Stimulated activated CD4-positive, alpha-beta T cell treated with anti-CD3 and anti-CD28 coated beads, TNF-alpha, amount 100 ng/mL, for 1 hour (primary cell): ENCODE results near the gene ZNF444.
"Not testable (repeated sequence)": the region's sequence is repeated elsewhere in the genome, so short reads cannot be mapped to it uniquely, and the experiment has no call there.

Source experiments
- DNase-seq, 3 donors: peaks; one replicate each; pipeline ENCODE4 v3.0.0-alpha.2; 2020; ENCODE audit warnings: low read depth in 3 of 3, low spot score in 1 of 3

ZNF444 gene

GRCh38 chr19:56175861-56176307, 34.8 kb downstream of the ZNF444 start, which contains the start of gene GALP:
Gene GALP, plus strand, starts transcription at chr19:56176008. Its CDS starts 1,101 bp downstream, at chr19:56177109.
- DNase-seq = not testable (repeated sequence)

DNA sequence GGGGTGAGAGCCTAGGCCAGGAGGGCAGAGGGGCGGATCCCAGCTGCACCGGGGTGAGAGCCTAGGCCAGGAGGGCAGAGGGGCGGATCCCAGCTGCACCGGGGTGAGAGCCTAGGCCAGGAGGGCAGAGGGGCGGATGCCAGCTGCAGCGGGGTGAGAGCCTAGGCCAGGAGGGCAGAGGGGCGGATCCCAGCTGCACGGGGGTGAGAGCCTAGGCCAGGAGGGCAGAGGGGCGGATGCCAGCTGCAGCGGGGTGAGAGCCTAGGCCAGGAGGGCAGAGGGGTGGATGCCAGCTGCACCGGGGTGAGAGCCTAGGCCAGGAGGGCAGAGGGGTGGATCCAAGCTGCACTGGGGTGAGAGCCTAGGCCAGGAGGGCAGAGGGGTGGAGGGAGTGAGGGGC, 35.2 kb downstream of the ZNF444 start:
- not testable (repeated sequence) for DNase-seq

GRCh38 chr19:56176881-56177280, 35.8 kb downstream of the ZNF444 start:
- no peak for DNase-seq

- no peak for DNase-seq
These were observed 36.6 kb downstream of the ZNF444 start for GRCh38 chr19:56177564-56178243.

DNA sequence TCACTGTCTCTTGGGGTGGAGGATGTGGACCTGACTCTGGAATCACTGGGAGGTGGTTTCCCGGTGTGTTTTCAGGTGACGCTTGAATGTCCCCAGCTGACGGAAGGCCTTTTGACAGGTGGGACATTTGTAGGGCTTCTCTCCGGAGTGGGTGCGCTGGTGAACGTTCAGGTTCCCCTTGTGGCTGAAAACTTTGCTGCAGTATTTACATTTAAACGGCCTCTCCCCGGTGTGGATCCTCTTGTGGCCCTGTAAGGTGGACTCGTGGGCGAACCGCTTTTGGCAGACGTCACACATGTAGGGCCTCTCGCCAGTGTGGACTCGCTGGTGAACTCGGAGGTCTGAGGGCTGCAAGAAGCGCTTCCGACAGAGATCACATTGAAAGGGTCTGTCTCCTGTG, 48.7 kb downstream of the ZNF444 start:
- no peak for DNase-seq

GRCh38 chr19:56191115-56191514, 50.0 kb downstream of the ZNF444 start:
- no peak for DNase-seq

- no peak for DNase-seq
These were observed 50.6 kb downstream of the ZNF444 start for GRCh38 chr19:56191711-56192110.

DNA sequence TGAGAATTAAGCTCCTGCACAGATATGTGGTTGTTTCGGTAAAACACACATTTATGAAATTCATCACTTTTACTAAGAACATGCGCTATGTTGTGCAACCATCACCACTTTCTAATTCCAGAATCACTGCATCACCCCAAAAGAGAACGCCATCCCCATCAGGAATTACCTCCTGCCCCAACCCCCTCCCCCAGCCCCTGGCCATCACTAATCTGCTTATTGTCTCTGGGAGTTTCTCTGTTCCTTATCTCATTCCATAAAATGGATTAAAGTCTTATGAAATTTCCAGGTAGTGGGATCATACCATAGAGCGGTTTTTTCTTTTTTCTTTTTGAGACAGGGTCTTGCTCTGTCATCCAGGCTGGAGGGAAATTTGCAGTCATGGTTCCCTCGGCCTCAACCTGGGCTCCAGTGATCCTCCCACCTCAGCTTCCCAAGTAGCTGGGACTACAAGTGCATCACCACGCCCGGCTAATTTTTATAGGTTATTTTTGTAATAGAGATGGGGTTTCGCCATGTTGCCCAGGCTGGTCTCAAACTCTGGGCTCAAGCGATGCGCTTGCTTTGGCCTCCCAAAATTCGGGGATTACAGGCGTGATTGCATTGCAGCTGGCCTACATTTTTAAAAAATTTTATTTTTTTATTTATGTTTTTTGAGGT, 53.0 kb downstream of the ZNF444 start:
- DNase-seq = no peak

DNA sequence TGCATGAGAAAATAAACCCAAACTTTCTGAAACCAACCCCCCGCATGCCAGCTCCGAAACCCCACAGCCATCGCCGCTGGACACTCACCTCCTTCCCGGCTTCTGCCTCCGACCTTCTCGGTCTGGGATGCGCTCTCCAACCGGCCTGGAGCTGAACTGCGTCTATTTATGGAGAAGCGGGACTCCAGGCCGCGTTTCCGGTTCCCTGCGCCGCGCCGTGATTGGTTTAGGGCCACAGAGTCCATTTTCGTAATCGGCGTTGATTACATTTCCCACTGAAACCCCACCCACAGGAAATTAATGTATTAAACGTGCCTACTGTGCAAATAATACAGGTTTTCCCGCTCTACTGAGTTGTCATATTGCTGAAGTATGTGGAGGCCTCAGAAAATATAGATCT, 56.6 kb downstream of the ZNF444 start, which contains the start of gene ZSCAN5B:
TSS of gene ZSCAN5B (minus strand) at position 138 of the 400 bp plus-strand sequence. CDS start 4,731 bp downstream, outside the sequence.
- not testable (repeated sequence) for DNase-seq

GRCh38 chr19:56199687-56200086, 58.6 kb downstream of the ZNF444 start:
- no peak for DNase-seq

- DNase-seq = no peak
These were observed 60.9 kb downstream of the ZNF444 start, which contains the start of gene ZSCAN5C for GRCh38 chr19:56201973-56202372. Gene ZSCAN5C, plus strand, starts transcription at chr19:56202273. Its CDS starts 3,641 bp downstream, at chr19:56205914.

- not testable (repeated sequence) for DNase-seq
These were observed 66.5 kb downstream of the ZNF444 start for GRCh38 chr19:56207581-56207980.

DNA sequence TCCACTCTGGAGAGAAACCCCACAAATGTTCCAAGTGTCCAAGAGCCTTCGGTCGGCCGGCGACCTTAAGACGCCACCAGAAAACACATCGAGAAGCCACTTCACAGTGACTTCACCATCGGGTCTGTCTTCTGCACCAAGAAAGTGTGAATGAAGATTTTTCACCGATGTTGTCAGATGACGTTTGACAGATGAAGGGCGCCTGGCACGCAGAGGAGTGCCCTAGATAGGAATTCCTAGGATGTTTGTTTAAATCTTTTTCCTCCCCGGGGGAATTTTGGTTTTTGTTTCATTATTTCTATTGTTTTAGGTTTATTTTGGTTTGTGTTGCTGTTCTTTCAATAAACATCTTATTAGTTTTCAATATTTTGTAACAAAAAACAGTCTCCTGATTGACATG, 68.0 kb downstream of the ZNF444 start:
- DNase-seq = no peak

GRCh38 chr19:56210036-56210435, 68.9 kb downstream of the ZNF444 start:
- DNase-seq = not testable (repeated sequence)
